Nephron progenitor cell (in vitro differentiated cells): ENCODE measurements around the gene PALM2AKAP2.
A peak's percentile ranks its signal among the peaks of the same experiment; 100 is the strongest.

Experiments
- DNase-seq: peaks from one replicate; pipeline ENCODE4 v3.0.0; 2021
- H3K27ac Mint-ChIP-seq: 2 replicates; pipeline ENCODE4 v1.8.0; 2021; ENCODE audit warnings: mild to moderate bottlenecking, moderate library complexity, mixed read lengths
- H3K27me3 Mint-ChIP-seq: 2 replicates; pipeline ENCODE4 v1.8.0; 2021; ENCODE audit warnings: mild to moderate bottlenecking, low read depth, mixed read lengths; ENCODE audit not compliant: poor library complexity
- H3K36me3 Mint-ChIP-seq: 2 replicates; pipeline ENCODE4 v1.8.0; 2021; ENCODE audit warnings: low read depth, mixed read lengths
- H3K4me1 Mint-ChIP-seq: 2 replicates; pipeline ENCODE4 v1.8.0; 2021; ENCODE audit warnings: mixed read lengths
- H3K4me3 Mint-ChIP-seq: 2 replicates; pipeline ENCODE4 v1.8.0; 2021; ENCODE audit warnings: mild to moderate bottlenecking, moderate library complexity, mixed read lengths
- H3K9me3 Mint-ChIP-seq: 2 replicates; pipeline ENCODE4 v1.8.0; 2021; ENCODE audit warnings: mild to moderate bottlenecking, moderate library complexity, mixed read lengths
- TF ChIP-seq, protein P1 (sequence below): fragments of 200-600 bp; sonication (generic); IDR thresholded peaks from 2 replicates; pipeline ENCODE4 v1.5.0; 2021; ENCODE audit warnings: antibody characterized with exemption

The PALM2AKAP2 gene

DNA sequence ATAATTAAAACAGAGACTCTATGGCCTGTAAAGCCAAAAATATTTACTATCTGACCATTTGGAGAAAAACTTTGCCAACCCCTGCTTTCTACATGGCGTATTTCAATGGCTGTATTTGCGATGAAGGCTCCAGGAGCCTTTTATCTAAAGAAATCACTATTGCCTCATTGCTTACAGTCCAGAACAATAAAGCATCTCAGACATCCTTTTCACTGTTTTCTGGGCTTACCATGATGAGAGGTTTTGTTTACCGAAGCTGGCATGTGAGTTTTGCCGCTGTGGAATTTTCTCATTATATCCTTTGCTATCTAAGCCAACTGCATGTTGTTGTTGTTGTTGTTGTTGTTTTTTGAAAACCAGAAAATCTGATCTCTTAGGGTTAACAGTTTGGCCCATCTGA is 13.9 kb downstream of the PALM2AKAP2 start:
- Mint-ChIP-seq H3K27me3 (peaks cover 7% of the 10 kb centered on the region), H3K4me1 (peaks cover 61% of the 10 kb centered on the region), H3K36me3 (peaks cover 5% of the 10 kb centered on the region), H3K27ac (no peak overlapping the region), H3K9me3 (no peaks in the 10 kb centered on the region), H3K4me3 (no peak overlapping the region)
- TF ChIP-seq, protein P1, sequence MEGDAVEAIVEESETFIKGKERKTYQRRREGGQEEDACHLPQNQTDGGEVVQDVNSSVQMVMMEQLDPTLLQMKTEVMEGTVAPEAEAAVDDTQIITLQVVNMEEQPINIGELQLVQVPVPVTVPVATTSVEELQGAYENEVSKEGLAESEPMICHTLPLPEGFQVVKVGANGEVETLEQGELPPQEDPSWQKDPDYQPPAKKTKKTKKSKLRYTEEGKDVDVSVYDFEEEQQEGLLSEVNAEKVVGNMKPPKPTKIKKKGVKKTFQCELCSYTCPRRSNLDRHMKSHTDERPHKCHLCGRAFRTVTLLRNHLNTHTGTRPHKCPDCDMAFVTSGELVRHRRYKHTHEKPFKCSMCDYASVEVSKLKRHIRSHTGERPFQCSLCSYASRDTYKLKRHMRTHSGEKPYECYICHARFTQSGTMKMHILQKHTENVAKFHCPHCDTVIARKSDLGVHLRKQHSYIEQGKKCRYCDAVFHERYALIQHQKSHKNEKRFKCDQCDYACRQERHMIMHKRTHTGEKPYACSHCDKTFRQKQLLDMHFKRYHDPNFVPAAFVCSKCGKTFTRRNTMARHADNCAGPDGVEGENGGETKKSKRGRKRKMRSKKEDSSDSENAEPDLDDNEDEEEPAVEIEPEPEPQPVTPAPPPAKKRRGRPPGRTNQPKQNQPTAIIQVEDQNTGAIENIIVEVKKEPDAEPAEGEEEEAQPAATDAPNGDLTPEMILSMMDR, result no peak
- no peak for DNase-seq

GRCh38 chr9:109794361-109795012 is 14.5 kb downstream of the PALM2AKAP2 start:
- TF ChIP-seq, protein P1, result no peak
- Mint-ChIP-seq H3K36me3 (peaks cover 6% of the 10 kb centered on the region), H3K4me1 (peaks cover 58% of the 10 kb centered on the region), H3K27me3 (peaks cover 5% of the 10 kb centered on the region), H3K9me3 (no peaks in the 10 kb centered on the region), H3K4me3 (no peak overlapping the region), H3K27ac (no peak overlapping the region)
- DNase-seq, result no peak

GRCh38 chr9:109795613-109796012 is 15.6 kb downstream of the PALM2AKAP2 start:
- peaks cover 6% of the 10 kb centered on the region for H3K36me3 Mint-ChIP-seq
- no peak overlapping the region for H3K4me3 Mint-ChIP-seq
- H3K27me3 Mint-ChIP-seq, result peaks cover 5% of the 10 kb centered on the region
- TF ChIP-seq, protein P1, result no peak
- no peaks in the 10 kb centered on the region for H3K9me3 Mint-ChIP-seq
- H3K27ac Mint-ChIP-seq, result peak overlapping the region; percentile 8
- H3K4me1 Mint-ChIP-seq, result peaks cover 49% of the 10 kb centered on the region
- no peak for DNase-seq

- TF ChIP-seq, protein P1, result no peak
Observed at GRCh38 chr9:109796078-109796477, 16.1 kb downstream of the PALM2AKAP2 start.

GRCh38 chr9:109797006-109797405 is 17.0 kb downstream of the PALM2AKAP2 start:
- H3K36me3 Mint-ChIP-seq, result peaks cover 6% of the 10 kb centered on the region
- TF ChIP-seq, protein P1, result no peak
- H3K4me1 Mint-ChIP-seq, result peaks cover 52% of the 10 kb centered on the region
- no peaks in the 10 kb centered on the region for H3K9me3 Mint-ChIP-seq
- no peak overlapping the region for H3K4me3 Mint-ChIP-seq
- DNase-seq, result no peak
- no peak overlapping the region for H3K27ac Mint-ChIP-seq
- peaks cover 5% of the 10 kb centered on the region for H3K27me3 Mint-ChIP-seq

More at GRCh38 chr9:109796078-109796477, 16.1 kb downstream of the PALM2AKAP2 start:
- no peak for DNase-seq
- H3K36me3 Mint-ChIP-seq, result peaks cover 6% of the 10 kb centered on the region
- H3K9me3 Mint-ChIP-seq, result no peaks in the 10 kb centered on the region
- H3K4me1 Mint-ChIP-seq, result peaks cover 49% of the 10 kb centered on the region
- peaks cover 5% of the 10 kb centered on the region for H3K27me3 Mint-ChIP-seq
- H3K4me3 Mint-ChIP-seq, result no peak overlapping the region
- no peak overlapping the region for H3K27ac Mint-ChIP-seq

DNA sequence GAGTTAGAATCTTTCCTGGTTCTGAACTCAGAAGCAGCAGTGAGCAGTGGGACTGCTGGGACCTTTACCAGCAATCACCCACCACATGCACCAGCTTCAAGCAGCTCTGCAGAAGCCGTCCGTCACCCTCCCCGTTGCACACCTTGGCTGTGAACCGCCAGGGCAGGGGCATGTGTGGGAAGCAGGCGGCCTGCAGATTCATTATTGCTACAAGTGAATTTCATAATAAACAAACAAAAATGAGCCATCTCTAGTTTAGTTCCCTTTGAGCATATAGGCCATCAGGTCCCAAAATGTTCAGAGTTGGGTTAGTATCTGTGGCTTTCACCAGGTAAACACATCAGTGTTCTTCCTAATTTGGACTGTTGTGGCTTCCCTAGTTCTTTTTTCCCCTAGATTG is 17.5 kb downstream of the PALM2AKAP2 start:
- peaks cover 5% of the 10 kb centered on the region for H3K27me3 Mint-ChIP-seq

More for the DNA sequence above, 17.5 kb downstream of the PALM2AKAP2 start:
- Mint-ChIP-seq H3K4me1 (peaks cover 53% of the 10 kb centered on the region), H3K27ac (no peak overlapping the region), H3K9me3 (no peaks in the 10 kb centered on the region), H3K4me3 (no peak overlapping the region), H3K36me3 (peaks cover 6% of the 10 kb centered on the region)
- TF ChIP-seq, protein P1, result no peak
- no peak for DNase-seq
